Measurements from ENCODE around the gene ALDH8A1. TPM values are rescaled to one million over a fixed set of nuclear protein-coding genes. Genes with fewer than 3 reads are reported as not detected.

The ALDH8A1 gene
- total and polyA plus RNA-seq, 2 of the 13 experiments (the other 11 are each of a cell fraction or from before 2014, with no cell fraction given), result 1.1 to 3.4 TPM

DNA sequence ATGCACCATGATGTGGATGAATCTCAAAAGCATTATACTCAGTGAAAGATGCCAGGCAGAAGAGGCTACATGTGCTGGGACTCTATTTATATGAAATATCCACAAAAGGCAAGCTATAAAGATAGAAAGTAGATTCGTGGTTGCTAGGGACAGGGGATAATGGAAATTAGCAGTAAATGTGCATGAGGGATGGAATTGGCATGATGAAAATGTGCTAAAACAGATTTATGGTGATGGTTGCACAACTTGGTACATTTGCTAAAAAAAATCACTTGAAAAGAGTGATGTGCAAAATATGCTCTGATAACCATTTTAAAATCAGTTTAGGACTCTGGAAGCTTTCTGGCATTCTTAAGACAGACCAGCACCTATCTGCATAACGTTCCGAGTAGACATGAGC lies 61.6 kb downstream of the ALDH8A1 start:
- POLR2A ChIA-PET, result no interaction called here
- H3K4me1 ChIP-seq (ENCODE audit: insufficient read depth, low read length), result no peaks in the 10 kb centered on the region
- H3K9ac ChIP-seq (ENCODE audit: insufficient read depth, low read depth, low read length), result no peak overlapping the region
- WGBS (ENCODE audit: low lambda C conversion rate), result 23% methylated on average over 3 of the region's 3 CpGs
- H3K4me3 ChIP-seq (replicated peaks in 1 of 3; ENCODE audit: insufficient read depth in 1 of 3, low read depth in 2 of 3, low read length in 3 of 3), result no peak overlapping the region
- no peaks in the 10 kb centered on the region for H4K20me1 ChIP-seq (ENCODE audit: insufficient read depth, low read length)
- FAIRE-seq (no peak), DNase-seq (ENCODE audit: low spot score) (no peak), ATAC-seq (no peak)
- in situ Hi-C loops (cut with HindIII; ENCODE audit: extremely low pct_ligation_motif_present, low pct_unique_long_range_greater_than_20kb), result no loop called here
- H3K36me3 ChIP-seq (replicated peaks in 1 of 2; ENCODE audit: control insufficient read depth in 1 of 2, insufficient read depth in 2 of 2, low read length in 2 of 2), result no peaks in the 10 kb centered on the region
- H3K27me3 ChIP-seq (ENCODE audit: control insufficient read depth in 1 of 2, insufficient read depth in 2 of 2, low read length in 2 of 2), result no peaks in the 10 kb centered on the region
- CTCF ChIA-PET (ENCODE audit: low intra/inter-chr PET ratio, low total read pairs), result no interaction called here
- no peak overlapping the region for H2AFZ ChIP-seq (ENCODE audit: low read length)
- no peaks in the 10 kb centered on the region for H3K9me3 ChIP-seq (ENCODE audit: low read length)
- BruUV-seq (replicated peaks), result no TSS peak
- no peak overlapping the region for H3K4me2 ChIP-seq (ENCODE audit: low read depth, low read length)
- no peak overlapping the region for H3K27ac ChIP-seq (ENCODE audit: extremely low read length, insufficient read depth, low read length)
- H3K79me2 ChIP-seq (ENCODE audit: insufficient read depth, low read length), result no peaks in the 10 kb centered on the region
- TF ChIP-seq, protein P1, sequence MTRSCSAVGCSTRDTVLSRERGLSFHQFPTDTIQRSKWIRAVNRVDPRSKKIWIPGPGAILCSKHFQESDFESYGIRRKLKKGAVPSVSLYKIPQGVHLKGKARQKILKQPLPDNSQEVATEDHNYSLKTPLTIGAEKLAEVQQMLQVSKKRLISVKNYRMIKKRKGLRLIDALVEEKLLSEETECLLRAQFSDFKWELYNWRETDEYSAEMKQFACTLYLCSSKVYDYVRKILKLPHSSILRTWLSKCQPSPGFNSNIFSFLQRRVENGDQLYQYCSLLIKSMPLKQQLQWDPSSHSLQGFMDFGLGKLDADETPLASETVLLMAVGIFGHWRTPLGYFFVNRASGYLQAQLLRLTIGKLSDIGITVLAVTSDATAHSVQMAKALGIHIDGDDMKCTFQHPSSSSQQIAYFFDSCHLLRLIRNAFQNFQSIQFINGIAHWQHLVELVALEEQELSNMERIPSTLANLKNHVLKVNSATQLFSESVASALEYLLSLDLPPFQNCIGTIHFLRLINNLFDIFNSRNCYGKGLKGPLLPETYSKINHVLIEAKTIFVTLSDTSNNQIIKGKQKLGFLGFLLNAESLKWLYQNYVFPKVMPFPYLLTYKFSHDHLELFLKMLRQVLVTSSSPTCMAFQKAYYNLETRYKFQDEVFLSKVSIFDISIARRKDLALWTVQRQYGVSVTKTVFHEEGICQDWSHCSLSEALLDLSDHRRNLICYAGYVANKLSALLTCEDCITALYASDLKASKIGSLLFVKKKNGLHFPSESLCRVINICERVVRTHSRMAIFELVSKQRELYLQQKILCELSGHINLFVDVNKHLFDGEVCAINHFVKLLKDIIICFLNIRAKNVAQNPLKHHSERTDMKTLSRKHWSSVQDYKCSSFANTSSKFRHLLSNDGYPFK (CRISPR knock-in tag; IDR thresholded peaks at IDR 0.05; ENCODE audit: borderline replicate concordance), result no peak
- TF ChIP-seq ZNF3 (CRISPR knock-in tag; IDR thresholded peaks at IDR 0.05), result no peak
- TF ChIP-seq SAP130 (CRISPR knock-in tag; IDR thresholded peaks at IDR 0.05; ENCODE audit: low read depth), result no peak
- TF ChIP-seq ZNF207 (IDR thresholded peaks at IDR 0.05; ENCODE audit: borderline replicate concordance), result no peak
- no peak for TF ChIP-seq NBN (conservative IDR thresholded peaks at IDR 0.05)
- TF ChIP-seq ZNF619 (CRISPR knock-in tag; IDR thresholded peaks at IDR 0.05), result no peak
- no peak for TF ChIP-seq TBX2 (CRISPR knock-in tag; IDR thresholded peaks at IDR 0.05; ENCODE audit: borderline replicate concordance)
- no peak for TF ChIP-seq ZNF263 (CRISPR knock-in tag; IDR thresholded peaks at IDR 0.05)
- TF ChIP-seq DPF2 (CRISPR knock-in tag; IDR thresholded peaks at IDR 0.05; ENCODE audit: borderline replicate concordance, low read depth), result no peak
- no peak for TF ChIP-seq AKAP8 (CRISPR knock-in tag; IDR thresholded peaks at IDR 0.05)
- TF ChIP-seq FOXK1 (CRISPR knock-in tag; IDR thresholded peaks at IDR 0.05; ENCODE audit: borderline replicate concordance, low read depth), result no peak
- no peak for TF ChIP-seq ATAD3A (CRISPR knock-in tag; IDR thresholded peaks at IDR 0.05)
- no peak for TF ChIP-seq RNF2 (conservative IDR thresholded peaks at IDR 0.05; ENCODE audit: low read depth)
- TF ChIP-seq, protein P2, sequence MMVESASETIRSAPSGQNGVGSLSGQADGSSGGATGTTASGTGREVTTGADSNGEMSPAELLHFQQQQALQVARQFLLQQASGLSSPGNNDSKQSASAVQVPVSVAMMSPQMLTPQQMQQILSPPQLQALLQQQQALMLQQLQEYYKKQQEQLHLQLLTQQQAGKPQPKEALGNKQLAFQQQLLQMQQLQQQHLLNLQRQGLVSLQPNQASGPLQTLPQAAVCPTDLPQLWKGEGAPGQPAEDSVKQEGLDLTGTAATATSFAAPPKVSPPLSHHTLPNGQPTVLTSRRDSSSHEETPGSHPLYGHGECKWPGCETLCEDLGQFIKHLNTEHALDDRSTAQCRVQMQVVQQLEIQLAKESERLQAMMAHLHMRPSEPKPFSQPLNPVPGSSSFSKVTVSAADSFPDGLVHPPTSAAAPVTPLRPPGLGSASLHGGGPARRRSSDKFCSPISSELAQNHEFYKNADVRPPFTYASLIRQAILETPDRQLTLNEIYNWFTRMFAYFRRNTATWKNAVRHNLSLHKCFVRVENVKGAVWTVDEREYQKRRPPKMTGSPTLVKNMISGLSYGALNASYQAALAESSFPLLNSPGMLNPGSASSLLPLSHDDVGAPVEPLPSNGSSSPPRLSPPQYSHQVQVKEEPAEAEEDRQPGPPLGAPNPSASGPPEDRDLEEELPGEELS (CRISPR knock-in tag; IDR thresholded peaks at IDR 0.05), result no peak
- TF ChIP-seq SP4 (CRISPR knock-in tag; IDR thresholded peaks at IDR 0.05), result no peak
- TF ChIP-seq HNRNPK (IDR thresholded peaks at IDR 0.05; ENCODE audit: low read depth, low read length, poor library complexity, severe bottlenecking), result no peak
- no peak for TF ChIP-seq ZNF143 (CRISPR knock-in tag; IDR thresholded peaks at IDR 0.05)
- intact Hi-C loops (cut with micrococcal nuclease; ENCODE audit: unreplicated experiment), result no loop called here

All from HepG2 (cell line).